Stimulated activated CD8-positive, alpha-beta memory T cell treated with anti-CD3 and anti-CD28 coated beads, Interleukin-2, amount 100 ng/mL, for 1 hour (primary cell): ENCODE results near the gene MYBPC2.

ENCODE experiments used
- DNase-seq, 2 donors: peaks; one replicate each; pipeline ENCODE4 v3.0.0-alpha.2; 2020; ENCODE audit warnings: low read depth in 2 of 2

MYBPC2 gene

DNA sequence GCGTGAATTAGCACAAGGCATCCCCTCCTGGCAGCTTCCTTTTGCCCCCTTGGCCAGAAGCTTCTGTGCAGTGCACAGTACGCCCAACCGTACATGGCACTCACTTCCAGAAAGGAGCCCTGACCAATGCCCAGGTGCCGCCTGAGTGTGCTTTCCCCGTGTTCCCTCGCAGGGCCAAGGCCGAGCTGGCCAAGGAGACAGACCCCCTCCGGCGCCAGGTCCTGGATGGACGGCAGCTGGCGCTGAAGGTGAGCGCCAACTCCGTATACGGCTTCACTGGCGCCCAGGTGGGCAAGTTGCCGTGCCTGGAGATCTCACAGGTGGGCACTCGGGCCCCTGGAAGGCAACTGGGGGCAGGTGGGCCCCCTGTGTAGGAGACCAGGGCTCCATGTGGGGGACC, 23.3 kb upstream of the MYBPC2 start:
- no peak for DNase-seq

DNA sequence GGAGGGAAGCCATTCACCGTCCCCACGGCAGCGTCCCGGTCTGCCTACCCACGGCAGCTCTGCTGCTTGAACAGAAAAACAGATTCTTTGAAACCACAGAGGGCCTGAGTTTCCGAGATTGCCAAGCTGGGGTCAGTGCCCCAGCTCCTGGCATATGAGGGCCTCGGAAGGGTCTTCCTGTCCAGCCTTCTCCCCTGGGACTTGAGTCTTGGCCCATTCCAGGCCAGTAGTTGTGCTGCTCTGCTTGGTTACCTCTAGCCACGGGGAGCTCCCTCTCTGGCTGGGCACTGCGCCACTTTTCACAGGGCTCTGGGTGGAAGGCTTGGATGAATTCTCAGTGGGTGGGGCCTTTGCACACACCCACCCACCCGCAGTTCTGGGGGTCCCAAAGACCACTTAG, 22.6 kb upstream of the MYBPC2 start:
- no peak for DNase-seq

DNA sequence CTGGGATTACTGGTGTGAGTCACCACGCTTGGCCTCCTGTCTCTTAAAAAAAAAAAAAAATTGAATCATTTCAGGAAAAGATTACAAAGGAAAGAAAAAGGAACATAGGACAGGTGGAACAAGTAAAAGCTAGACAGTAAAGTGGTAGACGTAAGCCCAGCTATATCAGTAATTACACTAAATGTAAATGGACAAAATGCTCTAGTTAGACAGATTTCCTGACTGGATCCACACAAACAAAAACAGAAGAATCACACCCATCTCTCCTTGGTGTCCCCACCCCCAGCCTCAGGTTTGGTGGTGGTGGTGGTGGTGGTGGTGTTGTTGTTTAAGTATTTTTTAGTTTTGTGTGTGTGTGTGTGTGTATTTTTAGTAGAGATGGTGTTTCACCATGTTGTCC, 20.3 kb upstream of the MYBPC2 start:
- no peak for DNase-seq

DNA sequence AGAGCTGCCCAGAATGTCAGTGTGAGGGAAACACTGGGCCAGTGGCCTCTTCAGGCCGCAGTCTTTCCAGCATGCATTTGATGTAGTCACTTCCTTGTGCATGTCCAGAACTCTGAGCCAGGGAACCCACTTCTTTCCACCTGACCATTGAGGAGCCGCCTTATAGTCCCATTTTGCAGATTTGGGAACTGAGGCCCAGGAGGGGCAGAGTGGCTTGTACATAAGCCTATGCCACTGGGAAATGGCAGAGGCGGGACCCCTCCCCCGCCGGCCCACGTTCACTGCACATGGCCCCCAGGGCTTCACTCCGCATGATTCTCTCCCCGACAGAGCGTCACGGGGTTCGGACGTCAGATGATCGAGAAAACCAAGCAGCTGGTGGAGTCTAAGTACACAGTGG, 19.6 kb upstream of the MYBPC2 start:
- no peak for DNase-seq

DNA sequence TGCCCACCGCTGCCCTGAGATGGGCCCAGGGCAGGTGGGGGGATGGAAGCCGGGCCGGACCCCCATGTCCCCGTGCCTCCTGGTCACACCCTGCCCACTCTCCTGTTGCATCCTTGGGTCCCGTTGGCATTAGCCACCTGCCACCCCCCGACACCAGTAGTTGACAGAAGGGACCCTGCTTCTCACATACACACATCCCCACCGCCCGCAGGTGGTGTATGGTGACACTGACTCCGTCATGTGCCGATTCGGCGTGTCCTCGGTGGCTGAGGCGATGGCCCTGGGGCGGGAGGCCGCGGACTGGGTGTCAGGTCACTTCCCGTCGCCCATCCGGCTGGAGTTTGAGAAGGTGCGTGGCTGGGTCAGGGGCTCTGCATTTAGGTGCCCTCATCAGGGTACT, 19.2 kb upstream of the MYBPC2 start:
- no peak for DNase-seq

DNA sequence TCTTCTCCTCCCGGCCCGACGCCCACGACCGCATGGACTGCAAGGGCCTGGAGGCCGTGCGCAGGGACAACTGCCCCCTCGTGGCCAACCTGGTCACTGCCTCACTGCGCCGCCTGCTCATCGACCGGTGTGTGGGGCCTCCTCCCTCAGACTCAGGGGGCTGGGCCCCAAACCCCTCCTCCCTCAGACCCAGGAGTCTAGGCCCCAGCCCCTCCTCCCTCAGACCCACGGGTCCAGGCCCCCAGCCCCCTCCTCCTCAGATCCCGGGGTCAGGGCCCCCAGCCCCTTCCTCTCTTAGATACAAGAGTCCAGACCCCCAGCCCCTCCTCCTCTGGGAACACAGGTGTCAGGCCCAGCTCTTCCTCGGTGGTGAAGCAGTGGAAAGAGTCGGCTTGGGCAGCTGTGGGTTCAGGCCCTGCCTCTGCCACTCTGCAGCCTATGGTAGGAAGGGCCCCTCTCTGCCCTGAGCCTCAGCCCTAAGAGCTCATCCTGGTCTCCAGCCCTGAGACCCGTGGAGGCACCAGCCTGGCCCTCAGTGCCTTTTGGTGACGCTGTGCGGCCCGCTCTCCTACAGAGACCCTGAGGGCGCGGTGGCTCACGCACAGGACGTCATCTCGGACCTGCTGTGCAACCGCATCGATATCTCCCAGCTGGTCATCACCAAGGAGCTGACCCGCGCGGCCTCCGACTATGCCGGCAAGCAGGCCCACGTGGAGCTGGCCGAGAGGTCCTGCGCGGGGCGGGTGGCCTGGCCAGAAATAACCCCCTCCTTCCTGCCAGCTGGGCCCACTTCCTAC, 17.6 kb upstream of the MYBPC2 start:
- DNase-seq, result peak; percentile 43 to 66

DNA sequence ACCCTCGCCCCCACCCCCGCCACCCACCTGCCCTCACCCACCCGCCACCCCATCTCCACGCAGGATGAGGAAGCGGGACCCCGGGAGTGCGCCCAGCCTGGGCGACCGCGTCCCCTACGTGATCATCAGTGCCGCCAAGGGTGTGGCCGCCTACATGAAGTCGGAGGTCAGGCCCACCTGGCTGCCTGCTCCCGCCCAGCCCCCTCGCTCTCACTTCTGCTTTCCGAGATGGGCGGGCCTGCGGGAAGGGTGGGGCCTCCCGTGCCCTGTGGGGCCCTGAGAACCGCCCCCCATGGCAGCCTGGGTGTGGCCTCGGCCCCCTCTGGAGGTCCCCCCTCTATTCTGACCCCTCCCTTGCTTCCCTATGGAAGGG, 17.0 kb upstream of the MYBPC2 start:
- DNase-seq, result no peak

DNA sequence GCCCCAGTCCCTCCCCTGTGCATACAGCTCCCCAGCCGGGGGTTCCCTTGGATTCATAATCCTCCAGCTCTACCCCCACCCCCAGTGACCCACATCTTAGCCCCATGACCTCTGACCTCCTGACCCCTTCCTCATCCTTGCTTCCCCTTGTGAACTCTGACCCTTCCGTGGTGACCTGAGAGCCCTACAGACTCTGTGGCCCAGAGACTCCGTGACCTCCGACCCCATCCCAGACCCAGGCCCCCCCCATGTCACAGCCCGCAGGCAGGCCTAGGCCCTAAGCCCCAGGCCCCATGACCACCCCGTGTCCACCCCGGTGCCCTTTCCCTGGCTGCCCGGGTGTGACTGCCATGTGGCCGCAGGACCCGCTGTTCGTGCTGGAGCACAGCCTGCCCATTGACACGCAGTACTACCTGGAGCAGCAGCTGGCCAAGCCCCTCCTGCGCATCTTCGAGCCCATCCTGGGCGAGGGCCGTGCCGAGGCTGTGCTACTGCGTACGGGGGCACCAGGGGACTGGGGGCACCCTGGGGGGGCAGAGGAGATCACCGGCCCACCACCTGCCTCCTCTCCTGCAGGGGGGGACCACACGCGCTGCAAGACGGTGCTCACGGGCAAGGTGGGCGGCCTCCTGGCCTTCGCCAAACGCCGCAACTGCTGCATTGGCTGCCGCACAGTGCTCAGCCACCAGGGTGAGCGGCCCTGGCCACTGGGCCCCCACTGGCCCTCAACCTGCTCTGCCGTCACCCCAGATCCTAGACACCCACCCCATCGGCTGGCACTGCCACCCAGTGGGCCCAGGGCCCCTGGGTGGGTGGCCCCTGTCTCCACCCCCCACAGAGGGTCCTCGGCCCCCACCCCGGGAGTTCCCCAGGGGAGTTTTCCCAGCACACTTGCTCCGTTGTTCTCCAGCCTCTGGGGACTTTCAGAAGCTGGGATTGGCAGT, 16.4 kb upstream of the MYBPC2 start:
- DNase-seq, result no peak

DNA sequence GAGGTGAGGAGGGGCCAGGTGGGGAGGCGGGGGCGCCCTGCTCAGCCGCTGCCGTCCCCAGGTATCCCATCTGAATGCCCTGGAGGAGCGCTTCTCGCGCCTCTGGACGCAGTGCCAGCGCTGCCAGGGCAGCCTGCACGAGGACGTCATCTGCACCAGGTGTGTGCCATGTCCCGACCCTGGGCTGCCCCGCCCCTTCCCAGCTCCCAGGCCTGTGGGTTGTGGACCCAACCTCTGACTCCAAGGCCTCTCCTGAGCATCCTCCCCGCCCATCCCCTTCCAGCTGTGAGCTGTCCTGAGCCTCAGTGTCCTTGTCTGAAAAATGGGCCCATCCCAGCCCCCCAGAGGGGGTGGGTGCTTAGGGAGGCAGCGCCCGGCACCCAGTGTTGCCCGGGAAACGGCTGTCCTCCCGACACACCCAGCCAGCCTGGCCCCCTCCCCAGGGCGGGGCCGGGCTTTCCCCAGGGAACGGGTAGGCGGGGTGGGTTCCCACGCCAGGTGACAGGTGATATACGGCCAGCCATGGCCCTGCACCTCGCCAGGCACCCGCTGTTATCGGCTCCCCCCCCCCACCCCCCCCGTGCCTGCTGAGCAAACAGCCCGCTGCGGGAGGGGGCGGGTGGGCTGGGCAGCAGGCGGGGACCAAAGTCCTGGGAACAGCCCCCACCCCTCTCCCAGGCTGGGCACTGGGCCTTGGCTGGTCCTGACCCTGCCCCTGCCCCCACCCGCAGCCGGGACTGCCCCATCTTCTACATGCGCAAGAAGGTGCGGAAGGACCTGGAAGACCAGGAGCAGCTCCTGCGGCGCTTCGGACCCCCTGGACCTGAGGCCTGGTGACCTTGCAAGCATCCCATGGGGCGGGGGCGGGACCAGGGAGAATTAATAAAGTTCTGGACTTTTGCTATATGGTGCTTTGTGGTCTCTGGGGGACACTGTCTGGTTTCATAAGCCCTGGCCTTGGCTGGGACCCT, 15.3 kb upstream of the MYBPC2 start:
- DNase-seq, result no peak

DNA sequence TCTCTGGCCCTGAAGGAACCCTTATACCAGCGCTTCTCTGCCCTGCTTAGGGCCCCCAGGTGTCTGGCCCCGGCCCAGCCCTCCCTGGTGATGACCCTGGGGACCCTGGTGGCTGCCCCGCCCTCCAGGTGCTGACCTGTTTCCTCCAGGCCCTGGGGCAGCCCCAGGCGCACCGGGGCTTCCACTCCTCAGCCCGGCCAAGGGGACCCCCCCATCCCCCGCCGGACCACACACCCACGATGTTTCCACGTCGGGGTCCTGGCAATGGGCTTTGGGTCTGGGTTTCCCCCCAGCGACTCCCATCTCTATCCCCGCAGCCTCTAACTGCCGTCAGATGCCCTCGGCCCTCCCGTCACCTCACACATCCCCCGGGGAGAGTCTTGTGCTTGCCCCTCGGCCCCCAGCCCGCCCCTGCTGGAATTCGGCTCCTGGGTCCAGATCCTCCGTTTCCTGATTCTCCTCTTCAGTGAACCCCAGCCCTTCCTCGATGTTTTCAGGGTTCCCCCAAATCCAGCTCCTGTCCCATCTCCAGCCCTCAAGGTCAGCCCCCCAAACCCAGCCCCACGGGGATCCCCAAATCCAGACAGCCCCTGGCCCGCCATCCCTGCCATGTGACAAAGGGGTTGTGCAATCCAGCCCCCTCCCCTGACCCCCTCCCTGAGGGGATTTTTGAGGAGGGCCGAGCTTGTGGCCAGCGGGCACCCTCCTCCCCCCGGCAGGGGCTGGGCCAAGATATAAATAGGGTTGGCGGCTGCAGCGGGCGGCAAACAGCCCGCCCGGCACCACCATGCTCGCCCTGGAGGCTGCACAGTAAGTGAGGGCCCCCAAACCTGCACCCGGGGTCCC, 14.3 kb upstream of the MYBPC2 start, which contains the start of gene SPIB:
Gene SPIB (plus strand): TSS at position 763 of the 846 bp plus-strand sequence. CDS start 25 bp downstream, at position 788.
- no peak for DNase-seq

DNA sequence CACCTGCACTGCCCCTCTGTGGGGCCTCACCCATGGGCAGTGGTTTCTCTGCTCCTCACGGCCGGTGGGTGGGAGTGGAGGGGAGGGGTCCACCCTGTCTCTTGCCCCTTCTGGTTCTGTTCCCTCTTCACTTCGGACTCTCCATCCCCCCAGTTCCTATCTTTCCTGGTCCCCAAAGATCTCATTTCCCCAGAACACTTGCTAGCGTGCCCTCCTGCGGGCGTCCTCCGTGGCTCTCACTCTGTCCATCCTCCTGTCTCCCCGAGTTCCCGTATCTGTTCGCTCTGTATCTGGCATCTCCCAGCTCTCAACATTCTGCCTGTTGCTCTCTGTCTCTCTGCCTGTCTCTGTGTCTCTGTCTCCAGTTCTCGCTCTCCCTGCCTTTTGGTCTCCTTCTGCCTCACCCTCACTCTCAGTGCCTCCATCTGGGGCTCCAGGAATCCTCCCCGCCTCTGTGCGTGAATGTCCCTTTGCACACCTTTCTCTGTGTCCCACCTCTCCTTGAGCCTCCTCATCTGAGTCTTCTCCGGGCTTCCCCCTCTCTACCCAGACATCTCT, 13.6 kb upstream of the MYBPC2 start:
- DNase-seq, result no peak

DNA sequence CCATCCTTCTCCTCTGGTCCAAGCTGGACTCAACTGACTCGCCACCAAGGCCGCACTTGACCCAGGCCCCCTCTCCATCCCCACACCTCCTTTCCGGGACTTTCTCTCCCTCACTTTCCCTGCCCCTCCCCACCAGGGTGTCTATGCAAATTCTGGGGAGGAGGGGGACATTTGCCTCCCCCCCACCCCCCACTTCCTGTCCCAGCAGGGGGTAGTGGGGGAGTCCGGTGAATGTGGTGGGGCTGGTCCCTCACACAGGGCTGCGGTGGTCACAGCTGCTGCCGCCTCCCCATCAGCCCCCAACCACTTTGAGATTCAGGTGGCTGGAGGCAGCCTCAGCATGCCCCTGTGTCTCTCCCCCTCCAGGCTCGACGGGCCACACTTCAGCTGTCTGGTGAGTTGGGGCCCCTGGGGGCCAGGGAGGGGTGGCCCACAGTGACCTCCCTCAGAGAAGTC, 13.1 kb upstream of the MYBPC2 start:
- DNase-seq, result no peak

DNA sequence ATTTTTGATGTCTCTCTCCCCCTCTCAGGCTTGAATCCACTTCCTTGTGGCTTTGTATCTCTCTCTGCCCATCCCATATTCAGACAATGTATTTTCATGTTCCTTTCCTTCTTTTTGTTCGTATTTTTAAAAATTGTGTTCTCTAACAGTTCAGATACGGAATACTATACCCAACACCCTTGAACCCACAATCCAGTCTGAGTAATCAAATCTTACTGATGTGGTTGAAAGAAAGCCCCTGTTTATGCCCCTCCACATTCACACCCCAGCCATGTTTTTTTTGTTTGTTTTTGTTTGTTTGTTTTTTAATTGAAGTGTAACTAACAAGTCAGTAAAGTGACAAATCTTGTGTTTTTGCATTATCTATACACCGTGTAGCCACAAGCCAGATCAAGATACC, 12.6 kb upstream of the MYBPC2 start:
- DNase-seq, result no peak

DNA sequence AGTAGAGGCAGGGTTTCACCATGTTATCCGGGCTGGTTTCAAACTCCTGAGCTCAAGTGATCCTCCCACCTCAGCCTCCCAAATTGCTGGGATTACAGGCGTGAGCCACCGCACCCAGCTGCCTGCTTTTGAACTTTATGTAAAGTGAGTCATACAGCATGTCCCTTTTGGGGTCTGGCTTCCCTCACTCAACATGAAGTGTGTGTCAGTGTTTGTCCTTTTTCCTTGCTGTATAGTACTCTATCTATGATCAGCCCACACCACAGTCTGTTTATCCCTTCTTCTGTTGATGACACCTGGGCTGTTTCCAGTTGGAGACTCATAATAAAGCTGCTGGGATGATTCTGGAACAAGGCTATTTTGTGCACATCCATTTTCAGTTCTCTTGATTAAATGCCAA, 11.9 kb upstream of the MYBPC2 start:
- DNase-seq, result no peak

DNA sequence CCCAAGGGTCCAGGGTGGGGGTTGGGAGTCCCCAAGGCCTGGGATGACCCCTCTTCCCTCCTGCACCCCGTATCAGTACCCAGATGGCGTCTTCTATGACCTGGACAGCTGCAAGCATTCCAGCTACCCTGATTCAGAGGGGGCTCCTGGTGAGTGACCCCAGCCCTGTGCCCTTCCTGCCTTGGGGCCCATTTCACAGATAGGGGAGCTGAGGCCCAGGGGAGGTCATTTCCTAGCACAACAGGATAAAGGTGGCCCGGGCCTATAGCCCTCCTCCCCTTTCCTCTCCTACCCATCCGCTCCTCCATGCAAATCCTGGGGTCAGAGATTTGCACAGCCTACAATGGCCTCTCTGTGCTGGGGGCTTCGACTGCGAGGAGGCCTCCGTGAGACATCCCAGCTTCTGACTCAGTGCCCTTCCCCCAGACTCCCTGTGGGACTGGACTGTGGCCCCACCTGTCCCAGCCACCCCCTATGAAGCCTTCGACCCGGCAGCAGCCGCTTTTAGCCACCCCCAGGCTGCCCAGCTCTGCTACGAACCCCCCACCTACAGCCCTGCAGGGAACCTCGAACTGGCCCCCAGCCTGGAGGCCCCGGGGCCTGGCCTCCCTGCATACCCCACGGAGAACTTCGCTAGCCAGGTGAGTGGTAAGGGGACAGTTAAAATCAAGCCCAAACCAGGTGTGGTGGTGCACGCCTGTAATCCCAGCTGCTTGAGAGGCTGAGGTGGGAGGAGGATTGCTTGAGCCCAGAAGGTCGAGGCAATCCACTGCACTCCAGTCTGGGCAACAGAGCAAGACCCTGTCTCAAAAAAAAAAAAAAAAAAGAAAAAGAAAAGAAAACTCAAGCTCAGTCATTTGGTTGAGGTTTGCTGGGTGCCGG, 10.1 kb upstream of the MYBPC2 start:
- DNase-seq, result no peak

DNA sequence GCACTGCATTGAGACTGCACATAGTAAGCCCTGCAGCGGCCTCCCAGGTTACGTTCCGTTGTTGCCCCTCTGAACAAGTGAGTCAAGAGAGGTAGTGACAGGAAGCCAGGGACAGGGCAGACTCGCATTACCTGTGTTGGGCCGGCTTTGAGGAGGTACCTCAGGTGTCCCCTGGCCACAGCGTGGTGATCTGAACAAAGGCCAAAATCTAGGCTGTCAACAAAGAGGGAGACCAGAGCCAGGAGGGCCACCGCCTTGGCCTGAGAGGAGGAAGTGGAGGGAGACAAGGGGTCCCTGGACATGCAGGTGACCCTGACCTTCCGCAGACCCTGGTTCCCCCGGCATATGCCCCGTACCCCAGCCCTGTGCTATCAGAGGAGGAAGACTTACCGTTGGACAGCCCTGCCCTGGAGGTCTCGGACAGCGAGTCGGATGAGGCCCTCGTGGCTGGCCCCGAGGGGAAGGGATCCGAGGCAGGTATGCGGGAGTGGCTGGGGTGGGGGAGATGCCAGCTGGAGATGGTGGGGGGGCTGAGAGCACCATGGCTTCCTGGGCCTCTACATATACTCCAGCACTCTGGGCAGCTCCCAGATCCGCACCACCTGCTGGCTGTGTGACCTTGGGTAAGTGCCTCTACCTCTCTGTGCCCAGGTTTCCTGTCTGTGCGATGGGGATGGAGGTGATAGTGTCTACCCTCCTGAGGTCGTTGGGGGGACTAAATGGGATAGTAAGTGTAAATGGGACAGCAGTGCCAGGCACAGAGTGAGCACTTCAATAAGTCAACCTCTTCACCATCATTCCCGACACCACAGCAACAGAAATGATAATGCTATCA, 9.2 kb upstream of the MYBPC2 start:
- no peak for DNase-seq

DNA sequence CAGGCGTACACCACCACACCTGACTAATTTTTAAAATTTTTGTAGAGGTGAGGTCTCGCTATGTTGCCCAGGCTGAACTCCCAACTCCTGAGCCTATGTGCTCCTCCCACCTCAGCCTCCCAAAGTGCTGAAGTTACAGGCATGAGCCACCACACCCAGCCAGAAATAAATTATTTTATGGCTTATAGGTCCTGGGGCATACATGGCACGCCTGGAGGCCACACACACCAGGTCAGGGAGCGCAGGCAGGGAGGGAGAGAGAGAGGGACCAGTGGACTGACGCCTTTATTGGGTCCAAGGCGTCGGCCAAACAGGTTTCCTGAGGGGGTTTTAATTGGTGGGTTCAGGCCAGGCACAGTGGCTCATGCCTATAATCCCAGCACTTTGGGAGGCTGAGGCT, 7.1 kb upstream of the MYBPC2 start:
- no peak for DNase-seq

DNA sequence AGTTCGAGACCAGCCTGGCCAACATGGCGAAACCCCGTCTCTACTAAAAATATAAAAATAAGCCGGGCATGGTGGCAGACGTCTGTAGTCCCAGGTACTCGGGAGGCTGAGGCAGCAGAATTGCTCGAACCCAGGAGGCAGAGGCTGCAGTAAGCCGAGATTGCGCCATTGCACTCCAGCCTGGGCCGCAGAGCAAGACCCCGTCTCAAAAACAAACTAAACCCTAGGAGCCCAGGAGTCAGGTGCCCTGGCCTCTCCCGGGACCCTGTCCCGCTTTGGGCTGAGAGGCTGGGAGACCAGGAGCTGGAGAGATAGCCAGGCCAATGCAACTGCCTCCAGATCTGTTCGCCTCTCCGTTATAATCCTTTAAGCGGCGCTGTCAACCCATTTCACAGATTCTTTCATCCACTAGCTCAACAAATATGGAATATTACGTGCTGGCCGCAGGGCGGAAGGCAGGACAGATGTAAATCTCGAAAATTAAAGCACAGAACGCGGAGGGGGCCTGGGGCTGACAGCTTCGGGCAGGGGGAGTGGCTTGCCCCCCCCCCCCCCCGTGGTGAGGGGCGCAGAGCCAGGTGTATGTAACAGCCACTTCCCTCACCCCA, 5.3 kb upstream of the MYBPC2 start:
- DNase-seq, result no peak
